Progenitor cell of endocrine pancreas (in vitro differentiated cells): Measurements from ENCODE around the gene NFX1. TPM values are rescaled to one million over a fixed set of nuclear protein-coding genes. Genes with fewer than 3 reads are reported as not detected.
A peak's percentile ranks its signal among the peaks of the same experiment; 100 is the strongest.

Experiments
- DNase-seq: peaks from one replicate; pipeline ENCODE4 v3.0.0; 2021; ENCODE audit warnings: low spot score; ENCODE audit not compliant: unreplicated experiment
- H3K27ac Mint-ChIP-seq: 2 replicates; pipeline ENCODE4 v1.8.0; 2021; ENCODE audit warnings: mild to moderate bottlenecking, moderate library complexity, mixed read lengths
- H3K27me3 Mint-ChIP-seq: 2 replicates; pipeline ENCODE4 v1.8.0; 2021; ENCODE audit warnings: mixed read lengths
- H3K36me3 Mint-ChIP-seq: 2 replicates; pipeline ENCODE4 v1.8.0; 2022; ENCODE audit warnings: mixed read lengths; ENCODE audit not compliant: insufficient read depth
- H3K4me1 Mint-ChIP-seq: 2 replicates; pipeline ENCODE4 v1.8.0; 2021; ENCODE audit warnings: low read depth, mixed read lengths
- H3K4me3 Mint-ChIP-seq: 2 replicates; pipeline ENCODE4 v1.8.0; 2021; ENCODE audit warnings: low read depth, mild to moderate bottlenecking, moderate library complexity, mixed read lengths
- H3K9me3 Mint-ChIP-seq: 2 replicates; pipeline ENCODE4 v1.8.0; 2021; ENCODE audit warnings: low read depth, mixed read lengths
- total RNA-seq: library from RNA; stranded (reverse); gene quantifications from 2 replicates; pipeline ENCODE4 v1.2.1, GENCODE V29; 2021
- TF ChIP-seq, protein P1 (sequence below): fragments of 200-600 bp; sonication (generic); IDR thresholded peaks from one replicate; pipeline ENCODE4 v1.5.0; 2021; ENCODE audit warnings: antibody characterized with exemption, mild to moderate bottlenecking; ENCODE audit not compliant: unreplicated experiment

NFX1 gene
- total RNA-seq, 1 donor from 2014 or later, result 29.4 TPM

GRCh38 chr9:33246269-33246860 lies 44.0 kb upstream of the NFX1 start:
- TF ChIP-seq, protein P1, sequence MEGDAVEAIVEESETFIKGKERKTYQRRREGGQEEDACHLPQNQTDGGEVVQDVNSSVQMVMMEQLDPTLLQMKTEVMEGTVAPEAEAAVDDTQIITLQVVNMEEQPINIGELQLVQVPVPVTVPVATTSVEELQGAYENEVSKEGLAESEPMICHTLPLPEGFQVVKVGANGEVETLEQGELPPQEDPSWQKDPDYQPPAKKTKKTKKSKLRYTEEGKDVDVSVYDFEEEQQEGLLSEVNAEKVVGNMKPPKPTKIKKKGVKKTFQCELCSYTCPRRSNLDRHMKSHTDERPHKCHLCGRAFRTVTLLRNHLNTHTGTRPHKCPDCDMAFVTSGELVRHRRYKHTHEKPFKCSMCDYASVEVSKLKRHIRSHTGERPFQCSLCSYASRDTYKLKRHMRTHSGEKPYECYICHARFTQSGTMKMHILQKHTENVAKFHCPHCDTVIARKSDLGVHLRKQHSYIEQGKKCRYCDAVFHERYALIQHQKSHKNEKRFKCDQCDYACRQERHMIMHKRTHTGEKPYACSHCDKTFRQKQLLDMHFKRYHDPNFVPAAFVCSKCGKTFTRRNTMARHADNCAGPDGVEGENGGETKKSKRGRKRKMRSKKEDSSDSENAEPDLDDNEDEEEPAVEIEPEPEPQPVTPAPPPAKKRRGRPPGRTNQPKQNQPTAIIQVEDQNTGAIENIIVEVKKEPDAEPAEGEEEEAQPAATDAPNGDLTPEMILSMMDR, result no peak
- Mint-ChIP-seq H3K27ac (no peak overlapping the region), H3K4me3 (no peak overlapping the region), H3K4me1 (no peaks in the 10 kb centered on the region), H3K9me3 (no peaks in the 10 kb centered on the region), H3K27me3 (no peaks in the 10 kb centered on the region), H3K36me3 (peaks cover 3% of the 10 kb centered on the region)
- no peak for DNase-seq

DNA sequence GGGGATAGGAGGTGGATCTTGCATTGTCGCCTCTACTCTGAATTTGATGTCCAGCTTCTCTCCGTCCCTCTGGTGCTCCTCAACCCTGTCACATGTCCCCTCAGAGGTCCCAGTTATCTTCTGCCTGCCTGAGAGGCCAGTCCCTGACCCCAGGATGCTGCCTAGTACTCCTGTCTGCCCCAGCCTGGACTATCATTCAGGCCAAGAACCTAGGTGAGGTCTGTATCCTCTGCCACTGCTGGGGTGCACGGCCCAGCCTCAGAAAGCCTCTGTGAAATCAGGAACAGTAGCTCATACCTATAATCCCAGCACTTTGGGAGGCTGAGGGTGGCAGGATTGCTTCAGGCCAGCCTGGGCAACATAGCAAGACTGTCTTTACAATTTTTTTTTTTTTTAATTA lies 41.7 kb upstream of the NFX1 start:
- TF ChIP-seq, protein P1, result no peak

DNA sequence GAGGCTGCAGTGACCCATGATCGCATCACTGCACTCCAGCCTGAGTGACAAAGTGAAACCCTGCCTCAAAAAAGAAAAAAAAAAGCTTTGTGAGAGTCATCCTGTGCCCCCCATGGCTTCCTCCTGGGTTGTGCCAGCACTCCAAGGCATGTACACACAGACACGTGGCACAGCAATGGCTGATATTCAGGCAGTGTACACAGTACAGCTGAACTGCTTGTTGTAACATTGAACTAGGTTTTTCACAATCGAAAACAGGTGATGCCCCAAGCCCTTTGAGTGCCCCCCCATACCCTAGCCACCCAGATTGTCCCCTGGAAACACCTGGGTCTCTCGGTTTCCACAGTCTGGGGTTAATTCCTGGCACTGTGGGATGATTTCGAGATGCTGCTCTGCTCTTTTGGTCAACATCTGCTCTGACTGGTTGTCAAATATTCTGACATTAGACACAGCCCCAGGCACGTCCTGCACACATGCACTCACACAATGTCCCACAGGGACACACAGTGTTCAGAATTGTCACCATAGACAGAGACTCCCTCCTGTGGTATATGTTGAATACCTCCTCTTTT lies 41.1 kb upstream of the NFX1 start:
- no peak overlapping the region for H3K27ac Mint-ChIP-seq
- H3K27me3 Mint-ChIP-seq, result no peaks in the 10 kb centered on the region
- H3K9me3 Mint-ChIP-seq, result no peaks in the 10 kb centered on the region
- TF ChIP-seq, protein P1, result no peak
- no peaks in the 10 kb centered on the region for H3K4me1 Mint-ChIP-seq
- no peak overlapping the region for H3K4me3 Mint-ChIP-seq
- DNase-seq, result no peak
- H3K36me3 Mint-ChIP-seq, result peaks cover 9% of the 10 kb centered on the region

More for the DNA sequence above, 41.7 kb upstream of the NFX1 start:
- no peak for DNase-seq
- Mint-ChIP-seq H3K36me3 (peaks cover 9% of the 10 kb centered on the region), H3K27ac (no peak overlapping the region), H3K4me3 (no peak overlapping the region), H3K27me3 (no peaks in the 10 kb centered on the region), H3K9me3 (no peaks in the 10 kb centered on the region), H3K4me1 (no peaks in the 10 kb centered on the region)

- H3K27me3 Mint-ChIP-seq, result no peaks in the 10 kb centered on the region
- H3K4me3 Mint-ChIP-seq, result no peak overlapping the region
- H3K36me3 Mint-ChIP-seq, result peaks cover 12% of the 10 kb centered on the region
- H3K4me1 Mint-ChIP-seq, result no peaks in the 10 kb centered on the region
- no peak overlapping the region for H3K27ac Mint-ChIP-seq
- H3K9me3 Mint-ChIP-seq, result no peaks in the 10 kb centered on the region
- TF ChIP-seq, protein P1, result no peak
- no peak for DNase-seq
Measured at GRCh38 chr9:33249983-33250382, 40.3 kb upstream of the NFX1 start.

DNA sequence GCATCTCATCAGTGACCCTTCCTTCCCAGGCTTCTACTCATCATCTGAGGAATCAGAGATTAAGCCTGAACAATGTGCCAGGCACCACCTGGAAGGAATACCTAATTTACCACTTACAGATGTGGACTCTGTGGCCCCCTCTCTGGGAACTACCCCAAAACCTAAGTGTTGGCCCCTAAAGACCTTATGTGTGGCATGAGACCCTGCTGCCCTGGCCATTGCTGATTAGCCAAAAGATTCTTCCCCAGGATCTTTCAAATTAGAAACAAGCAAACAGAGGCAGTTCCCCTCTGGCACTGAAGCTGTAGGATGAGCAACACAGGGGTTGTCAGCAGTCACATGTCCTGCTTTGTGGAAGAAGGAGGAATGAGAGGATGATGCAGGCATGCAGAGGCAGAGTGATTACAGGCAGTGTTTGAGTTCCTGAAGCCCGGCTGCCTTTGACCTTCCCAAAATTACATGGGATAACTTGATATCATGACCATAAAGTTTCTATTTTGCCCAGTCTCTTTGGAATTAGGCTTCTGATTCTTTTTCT lies 39.8 kb upstream of the NFX1 start:
- Mint-ChIP-seq H3K36me3 (peaks cover 12% of the 10 kb centered on the region), H3K4me1 (no peaks in the 10 kb centered on the region), H3K9me3 (no peaks in the 10 kb centered on the region), H3K27me3 (no peaks in the 10 kb centered on the region), H3K4me3 (no peak overlapping the region), H3K27ac (peak overlapping the region; percentile 52)
- TF ChIP-seq, protein P1, result no peak
- no peak for DNase-seq
